Amniotic epithelial cell (primary cell): ENCODE measurements around the gene U2SURP.
"Not testable (repeated sequence)": the region's sequence is repeated elsewhere in the genome, so short reads cannot be mapped to it uniquely, and the experiment has no call there.

Source experiments
- DNase-seq: peaks from one replicate; pipeline ENCODE4 v3.0.0-alpha.2; 2010; ENCODE audit warnings: low read depth

The U2SURP gene

DNA sequence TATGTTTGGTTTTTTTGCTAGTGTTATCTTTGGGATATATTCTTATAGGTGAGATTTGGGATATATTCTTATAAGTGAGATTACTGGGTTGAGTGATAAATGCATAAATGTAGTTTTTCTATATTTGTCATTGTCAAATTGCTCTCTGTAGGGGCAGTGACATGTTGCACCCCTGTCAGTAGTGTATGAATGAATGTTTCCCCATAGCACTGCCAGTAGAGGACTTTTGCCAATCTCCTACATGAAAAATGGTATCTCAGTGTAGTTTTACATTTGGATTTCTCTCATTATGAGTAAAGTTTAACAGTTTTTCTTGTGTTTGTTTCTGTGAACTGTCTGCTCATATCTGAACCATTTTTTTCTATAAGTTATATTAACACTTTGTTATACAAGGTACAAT, 13.6 kb downstream of the U2SURP start:
- DNase-seq = no peak

DNA sequence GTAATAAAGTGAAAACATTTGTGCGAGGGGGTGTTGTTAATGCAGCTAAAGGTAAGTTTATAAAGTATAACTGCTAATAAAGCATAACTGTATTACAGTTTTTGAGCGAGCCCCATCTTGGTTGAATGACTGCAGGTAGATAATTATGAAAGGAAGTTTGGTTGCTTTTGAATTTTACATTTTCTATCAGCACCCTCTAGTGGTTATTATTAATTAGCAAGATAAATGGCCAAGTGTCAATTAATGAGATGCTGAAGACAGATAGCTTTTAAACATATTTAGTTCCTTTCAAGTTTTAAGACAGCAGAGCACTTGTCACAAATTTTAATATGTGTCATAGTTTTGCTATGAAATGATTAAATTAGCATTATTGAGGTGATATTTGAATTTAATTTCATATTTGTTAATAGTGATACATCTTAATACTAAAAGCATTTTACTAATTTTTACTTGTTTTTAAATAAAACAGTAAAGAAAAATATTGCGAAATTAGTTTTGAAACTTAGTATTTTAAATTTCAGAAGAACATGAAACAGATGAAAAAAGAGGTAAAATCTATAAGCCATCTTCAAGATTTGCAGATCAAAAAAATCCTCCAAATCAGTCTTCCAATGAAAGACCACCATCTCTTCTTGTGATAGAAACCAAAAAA, 15.1 kb downstream of the U2SURP start:
- peak; percentile 13 for DNase-seq

DNA sequence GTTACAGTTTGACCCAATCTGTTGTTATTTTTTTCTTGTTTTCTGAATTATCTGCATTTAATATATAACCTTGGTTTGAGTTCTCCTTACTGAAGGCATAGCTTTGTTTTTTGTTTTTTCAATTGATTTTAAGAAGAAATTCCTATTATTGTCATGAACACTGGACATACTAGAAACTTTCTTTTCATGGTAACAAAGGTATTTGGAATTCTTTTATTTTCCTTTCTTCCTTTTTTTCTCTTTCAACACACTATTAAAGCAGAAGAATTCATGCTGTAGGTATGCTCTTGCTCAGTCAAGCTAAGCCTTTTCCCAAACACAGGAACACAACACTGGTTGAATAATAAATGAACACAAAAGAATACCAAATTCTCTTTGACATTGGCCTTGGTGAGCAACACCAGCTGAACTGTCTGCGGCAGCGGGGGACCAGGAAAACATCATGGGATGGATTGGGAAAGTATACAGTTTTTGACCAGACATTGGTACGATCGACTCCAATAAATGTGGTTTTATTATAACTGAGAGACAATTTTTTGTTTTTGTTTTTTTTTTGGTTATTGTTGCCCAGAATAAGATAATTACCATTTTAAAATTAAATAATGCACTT, 23.1 kb downstream of the U2SURP start:
- DNase-seq = no peak

DNA sequence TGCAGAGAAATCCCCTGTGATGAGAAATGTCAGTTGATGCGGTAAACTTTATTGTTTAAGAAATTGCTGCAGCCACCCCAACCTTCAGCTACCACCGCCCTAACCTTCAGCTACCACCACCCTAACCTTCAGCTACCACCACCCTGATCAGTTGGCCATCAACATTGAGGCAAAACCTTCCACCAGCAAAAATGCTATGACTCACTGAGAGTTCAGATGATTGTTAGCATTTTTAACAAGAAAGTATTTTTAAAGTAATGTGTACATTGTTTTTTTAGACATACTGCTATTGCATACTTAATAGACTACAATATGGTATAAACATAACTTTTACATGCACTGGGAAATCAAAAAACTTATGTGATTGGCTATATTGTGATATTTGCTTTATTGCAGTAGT, 30.0 kb downstream of the U2SURP start:
- no peak for DNase-seq

DNA sequence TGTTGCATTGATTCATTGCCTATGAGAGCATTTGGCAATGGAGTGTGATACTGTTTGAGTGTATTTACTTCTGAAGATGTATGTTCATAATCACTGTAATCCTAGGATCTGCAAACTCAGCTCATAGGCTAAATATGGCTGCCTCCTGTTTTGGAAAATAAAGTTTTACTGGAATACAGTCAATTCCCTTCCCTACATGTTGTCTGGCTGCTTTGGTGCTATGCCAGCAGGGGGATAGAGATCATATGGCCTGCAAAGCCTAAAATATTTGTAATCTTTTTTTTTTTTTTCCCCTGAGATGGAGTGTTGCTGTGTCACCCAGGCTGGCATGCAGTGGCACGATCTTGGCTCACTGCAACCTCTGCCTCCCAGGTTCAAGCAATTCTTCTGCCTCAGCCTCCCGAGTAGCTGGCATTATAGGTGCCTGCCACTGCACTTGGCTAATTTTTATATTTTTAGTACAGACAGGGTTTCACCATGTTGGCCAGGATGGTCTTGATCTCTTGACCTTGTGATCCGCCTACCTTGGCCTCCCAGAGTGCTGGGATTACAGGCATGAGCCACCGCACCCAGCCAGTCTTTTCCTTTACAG, 30.5 kb downstream of the U2SURP start:
- DNase-seq = not testable (repeated sequence)

DNA sequence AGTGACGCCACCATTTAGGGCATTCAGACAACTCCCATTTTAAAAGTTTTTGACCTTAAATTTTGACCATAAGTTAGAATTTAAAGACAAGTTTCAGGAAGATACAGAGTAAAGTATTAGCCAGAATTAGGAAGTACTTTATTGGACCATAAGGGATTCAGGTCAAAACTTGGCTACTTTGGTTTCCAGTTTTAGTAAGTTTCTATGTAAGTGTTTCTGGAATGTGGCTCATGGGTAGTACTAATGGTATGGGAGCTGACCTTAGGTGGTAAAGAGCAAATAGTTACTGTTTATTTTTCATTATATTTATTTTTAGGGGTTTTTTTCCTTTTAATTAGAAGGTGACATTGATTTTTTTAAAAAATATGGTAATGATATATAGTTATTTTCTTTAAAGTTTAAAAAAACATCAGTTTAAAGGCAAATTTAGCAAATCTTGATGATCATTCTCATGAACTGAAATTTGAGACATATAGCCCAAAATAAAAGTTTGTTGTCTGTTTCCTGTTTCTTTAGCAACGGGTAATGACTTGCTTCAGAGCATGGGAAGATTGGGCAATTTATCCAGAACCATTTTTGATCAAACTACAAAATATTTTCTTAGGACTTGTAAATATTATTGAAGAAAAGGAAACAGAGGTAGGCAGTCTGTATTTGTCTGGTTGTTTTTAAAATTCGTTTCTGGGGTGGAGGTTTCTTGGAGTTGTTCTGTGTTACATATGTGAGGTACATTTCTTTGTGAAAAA, 34.3 kb downstream of the U2SURP start:
- DNase-seq = peak; percentile 26

DNA sequence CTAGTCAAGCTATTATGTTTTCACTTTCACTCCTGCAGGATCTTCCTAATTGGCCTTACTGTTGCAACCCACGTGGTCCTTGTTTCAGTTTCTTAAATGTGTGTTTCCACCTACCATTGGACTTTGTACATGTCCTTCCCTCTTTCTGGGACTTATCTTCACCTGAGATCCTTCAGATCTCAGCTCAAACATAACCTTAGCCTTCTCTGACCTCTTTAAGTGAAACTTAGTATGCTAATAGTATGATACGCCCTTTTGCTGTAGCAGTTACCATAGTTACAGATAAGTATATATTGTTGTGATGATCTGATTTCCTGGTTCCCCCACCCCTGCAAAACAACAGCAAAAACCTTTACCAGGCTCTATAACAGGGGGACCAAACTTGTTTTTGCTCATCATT, 35.2 kb downstream of the U2SURP start:
- no peak for DNase-seq

DNA sequence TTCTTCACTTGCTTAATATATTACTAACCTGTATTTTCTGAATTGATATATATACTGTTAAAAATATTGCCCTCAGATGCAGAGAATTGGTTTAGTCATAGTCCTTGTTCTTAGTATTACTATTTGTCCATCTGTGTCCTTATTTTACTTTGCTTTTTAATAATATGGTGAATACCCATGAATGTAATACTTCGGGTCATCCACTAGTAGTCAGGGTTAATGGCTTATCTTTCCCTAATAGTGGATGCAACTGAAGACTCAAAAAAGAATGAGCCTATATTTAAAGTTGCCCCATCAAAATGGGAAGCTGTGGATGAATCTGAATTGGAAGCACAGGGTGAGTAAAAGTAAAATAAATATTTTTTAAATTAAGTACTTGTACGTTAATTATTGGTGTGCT, 36.5 kb downstream of the U2SURP start:
- DNase-seq = peak; percentile 3

DNA sequence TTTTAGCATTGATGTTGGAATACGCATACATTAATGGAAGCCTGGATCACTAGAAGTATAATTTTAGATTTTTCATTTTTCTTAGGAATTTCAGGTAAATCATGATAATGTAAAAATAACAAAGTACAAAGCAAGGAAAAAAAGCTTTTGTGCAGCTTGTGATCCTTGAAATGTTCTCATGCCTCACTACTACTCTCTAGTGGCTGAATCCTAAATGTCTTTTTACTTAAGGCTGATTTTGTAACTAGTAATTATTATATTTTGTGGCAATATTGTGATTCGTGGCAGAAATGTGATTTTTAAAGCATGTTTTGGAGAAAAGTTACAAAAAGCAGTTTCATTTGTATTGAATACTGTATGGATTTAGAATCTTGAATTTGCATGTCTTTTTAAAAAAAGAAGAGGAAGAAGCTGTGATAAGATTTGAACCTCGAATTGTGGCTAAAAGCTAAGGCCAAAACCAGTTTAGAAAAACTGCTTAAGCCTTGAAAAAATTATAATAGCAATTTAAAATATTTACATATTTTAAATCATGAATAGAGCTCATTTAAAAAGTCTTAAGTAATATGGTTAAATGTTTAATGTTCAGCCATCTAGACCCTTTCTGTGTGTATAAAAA, 39.0 kb downstream of the U2SURP start:
- peak; percentile 62 for DNase-seq

DNA sequence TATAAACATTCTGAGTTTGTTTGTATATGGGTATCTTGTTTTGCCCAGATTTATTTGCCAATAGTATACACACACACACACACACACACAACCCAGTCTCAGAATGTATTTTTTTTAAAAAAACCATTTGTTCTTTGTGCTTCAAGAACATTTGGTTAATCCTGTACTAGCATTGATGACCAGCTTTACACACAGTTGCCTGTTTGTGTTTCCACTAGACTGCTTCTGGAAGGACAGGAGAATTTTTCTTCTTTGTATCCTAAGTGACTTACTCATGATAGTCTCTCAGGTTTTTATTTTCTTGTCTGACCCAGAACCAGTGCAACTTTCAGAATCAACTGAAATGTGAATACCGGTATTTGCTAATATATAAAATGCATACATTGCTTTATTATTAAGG, 40.5 kb downstream of the U2SURP start:
- DNase-seq = no peak

DNA sequence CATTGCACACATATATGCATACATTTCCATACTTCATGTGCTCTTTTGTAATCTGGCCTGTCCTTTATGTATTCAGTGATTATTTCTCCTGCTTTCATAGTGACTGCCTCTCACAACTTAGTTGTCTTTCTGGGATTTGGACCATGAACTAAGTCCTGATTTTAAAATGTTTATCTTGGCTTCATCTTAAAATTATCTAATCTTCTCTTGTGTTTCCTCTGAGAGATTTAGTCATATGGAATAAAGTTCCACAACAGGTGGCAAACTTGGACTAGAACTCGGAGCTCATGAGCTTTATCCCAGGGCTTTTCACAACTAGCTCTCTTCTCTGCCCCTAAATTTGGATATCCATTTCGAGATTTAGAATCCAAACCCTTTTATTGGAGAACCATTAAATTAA, 44.3 kb downstream of the U2SURP start:
- no peak for DNase-seq

DNA sequence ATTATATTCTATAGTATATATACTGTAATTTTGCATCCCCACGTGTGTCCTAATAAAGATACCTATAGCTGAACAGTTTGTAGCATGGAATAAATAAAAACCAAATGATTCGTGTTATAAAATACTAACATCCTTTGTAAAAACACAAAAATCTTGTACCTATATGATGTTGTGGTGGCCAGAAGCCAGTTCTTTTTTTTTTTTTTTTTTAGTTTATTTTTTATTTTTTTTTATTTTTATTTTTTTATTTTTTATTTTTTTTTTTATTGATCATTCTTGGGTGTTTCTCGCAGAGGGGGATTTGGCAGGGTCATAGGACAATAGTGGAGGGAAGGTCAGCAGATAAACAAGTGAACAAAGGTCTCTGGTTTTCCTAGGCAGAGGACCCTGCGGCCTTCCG, 44.7 kb downstream of the U2SURP start:
- not testable (repeated sequence) for DNase-seq

DNA sequence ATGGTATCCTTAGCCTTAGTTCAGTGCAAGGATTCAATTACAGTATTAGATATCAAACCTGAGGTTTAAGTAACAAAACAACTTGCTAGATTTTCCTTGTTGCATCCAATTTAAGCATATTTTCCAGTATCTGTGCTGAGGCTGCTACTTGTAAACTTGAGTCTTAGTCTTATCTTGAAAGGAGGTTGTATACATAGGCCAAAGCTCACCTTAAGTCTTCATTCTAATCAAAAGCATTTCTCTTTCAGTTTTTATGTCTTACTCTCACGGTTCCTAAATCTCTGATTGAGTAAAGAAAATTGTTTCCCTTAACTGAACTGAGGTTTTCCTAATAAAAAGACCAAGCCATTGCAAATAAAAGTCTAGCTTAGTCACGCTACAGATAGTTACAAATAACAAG, 52.6 kb downstream of the U2SURP start:
- DNase-seq = no peak

DNA sequence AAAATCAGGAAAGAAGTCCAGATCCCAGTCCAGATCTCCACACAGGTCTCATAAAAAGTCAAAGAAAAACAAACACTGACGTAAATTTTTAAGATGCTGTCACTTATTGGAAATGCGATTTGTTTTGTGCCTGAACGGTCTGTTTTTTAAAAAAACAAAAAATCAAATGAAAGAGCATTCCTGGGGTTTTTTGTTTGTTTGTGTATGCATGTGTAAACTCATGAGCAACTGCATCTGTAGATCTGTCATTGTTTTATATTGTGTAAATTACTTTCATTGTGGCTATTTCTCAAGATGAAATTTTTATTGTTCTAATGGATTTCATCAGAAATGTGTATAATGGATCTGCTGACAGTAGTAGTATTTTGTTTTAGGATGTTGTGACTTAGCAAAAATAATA, 55.0 kb downstream of the U2SURP start:
- DNase-seq = no peak

DNA sequence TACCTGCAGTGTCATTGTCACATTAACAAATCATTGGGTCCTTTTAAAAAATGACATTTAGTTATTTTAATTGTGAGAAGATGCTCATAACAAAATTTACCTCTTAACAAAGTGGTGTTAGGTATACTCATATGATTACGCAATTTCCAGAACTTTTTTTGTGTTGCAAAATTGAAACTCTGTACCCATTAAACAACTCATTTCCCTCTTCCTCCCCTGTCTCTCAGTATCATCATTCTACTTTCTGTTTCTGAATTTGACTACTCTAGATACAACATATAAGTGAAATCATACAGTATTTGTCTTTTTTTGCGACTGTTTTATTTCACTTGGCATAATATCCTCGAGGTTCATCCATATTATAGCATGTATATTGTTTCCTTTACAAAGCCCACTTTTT, 59.5 kb downstream of the U2SURP start:
- no peak for DNase-seq

DNA sequence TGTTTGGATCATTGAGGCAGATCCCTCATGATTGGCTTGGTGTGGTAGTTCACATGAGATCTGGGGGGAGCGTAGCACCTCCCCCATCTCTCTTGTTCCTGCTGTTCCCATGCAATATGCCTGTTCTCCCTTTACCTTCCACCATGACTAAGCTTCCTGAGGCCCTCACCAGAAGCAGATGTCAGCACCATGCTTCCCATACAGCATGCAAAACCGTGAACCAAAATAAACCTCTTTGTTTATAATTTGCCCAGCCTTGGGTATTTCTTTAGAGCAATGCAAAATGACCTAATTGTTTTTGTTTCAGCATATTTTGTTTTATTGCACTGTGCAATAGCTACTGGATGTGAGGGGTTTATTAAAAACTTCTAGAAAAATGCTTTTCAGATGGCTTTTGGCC, 61.6 kb downstream of the U2SURP start:
- DNase-seq = peak; percentile 37

DNA sequence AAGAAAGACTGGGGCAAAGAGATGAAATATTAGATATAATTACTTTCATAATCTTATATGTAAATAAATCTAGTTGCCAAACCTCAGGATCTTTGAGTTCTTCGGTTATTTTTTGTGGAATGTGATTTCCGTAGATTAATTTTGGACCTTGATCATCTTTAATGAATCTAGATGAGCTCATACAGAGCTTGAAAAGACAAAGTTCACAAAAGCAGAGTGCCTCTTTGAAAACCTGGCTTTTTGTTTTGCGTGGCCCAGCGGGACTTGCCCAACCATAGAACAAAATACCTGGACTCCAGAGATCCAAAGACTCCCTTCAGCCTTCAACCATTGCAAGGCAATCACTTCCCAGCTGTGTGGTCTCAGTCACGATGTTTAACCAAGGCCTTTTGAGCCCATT, 63.4 kb downstream of the U2SURP start:
- no peak for DNase-seq

DNA sequence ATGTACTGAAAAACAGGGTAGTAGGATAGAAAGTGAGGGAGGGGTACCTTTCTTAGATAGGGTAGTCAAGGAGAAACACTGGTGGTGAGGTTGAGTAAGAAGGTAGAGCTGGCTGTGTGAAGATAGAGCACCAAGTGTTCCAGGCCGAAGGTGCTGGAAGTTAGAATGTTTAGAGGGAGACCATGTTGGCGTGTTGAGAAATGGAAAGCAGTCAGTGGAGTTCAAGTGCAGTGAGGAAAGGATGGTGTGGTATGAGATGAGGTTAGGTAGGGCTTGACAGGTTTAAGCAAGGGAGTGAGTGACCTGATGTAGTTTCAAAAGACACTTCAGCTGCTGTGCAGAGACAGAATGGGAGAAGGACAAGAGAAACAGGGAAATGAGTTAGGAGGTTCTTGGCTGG, 64.0 kb downstream of the U2SURP start:
- no peak for DNase-seq

DNA sequence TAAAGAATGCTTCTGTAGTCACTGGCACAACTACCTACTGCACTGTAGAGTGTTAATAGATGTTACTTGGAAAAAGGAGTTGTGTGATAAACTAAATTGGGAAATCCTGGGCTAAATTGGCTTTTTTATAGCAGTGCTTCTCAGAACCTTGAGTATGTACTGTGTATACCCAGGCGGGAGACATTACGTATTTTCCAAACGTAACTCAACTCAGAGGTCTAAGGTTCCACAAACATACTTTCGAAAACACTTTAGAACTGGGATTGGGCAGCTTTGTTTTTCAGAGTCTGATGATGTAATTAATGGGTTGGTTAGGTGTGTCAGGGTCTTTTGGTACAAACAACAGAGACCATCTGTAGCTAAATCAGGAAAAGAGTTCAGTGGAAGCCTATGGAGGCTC, 64.7 kb downstream of the U2SURP start:
- no peak for DNase-seq

DNA sequence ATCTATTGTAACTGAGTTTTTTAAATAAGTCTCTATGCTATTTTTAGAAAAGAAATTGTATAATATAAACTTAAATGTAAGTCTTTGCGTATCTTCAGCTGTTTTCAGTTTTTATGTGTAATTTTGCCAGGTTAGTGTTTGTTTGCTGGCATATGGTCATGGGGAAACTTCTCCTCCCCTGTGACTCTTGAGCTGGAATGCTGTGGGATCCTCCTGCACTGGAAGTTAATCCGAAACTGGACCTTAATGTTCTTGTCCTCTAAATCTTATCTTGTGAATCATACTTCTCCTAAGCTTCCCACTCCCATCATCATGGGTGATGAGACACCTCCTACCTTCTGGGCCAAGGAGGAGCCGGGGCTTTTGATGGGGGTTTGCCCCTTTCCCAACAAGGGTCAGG, 65.8 kb downstream of the U2SURP start:
- peak; percentile 90 for DNase-seq

DNA sequence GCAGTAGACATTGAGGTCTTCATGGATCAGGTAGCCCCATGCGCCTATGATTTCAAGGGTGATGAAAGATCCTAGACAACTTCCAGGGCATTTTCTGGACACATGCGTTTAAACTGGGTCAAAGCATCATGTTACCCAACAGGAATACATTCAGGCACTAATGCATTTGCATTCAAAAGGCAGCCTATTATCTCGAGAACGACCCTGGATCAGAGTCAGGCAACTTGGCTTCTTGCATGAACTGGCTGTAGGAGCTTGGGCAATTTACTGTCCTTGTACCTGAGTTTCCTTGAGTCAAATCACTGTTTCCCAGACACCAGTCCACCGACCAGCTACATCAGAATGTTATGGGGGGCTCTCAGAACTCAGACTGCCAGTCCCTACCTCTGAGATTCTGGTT, 66.7 kb downstream of the U2SURP start:
- DNase-seq = no peak

DNA sequence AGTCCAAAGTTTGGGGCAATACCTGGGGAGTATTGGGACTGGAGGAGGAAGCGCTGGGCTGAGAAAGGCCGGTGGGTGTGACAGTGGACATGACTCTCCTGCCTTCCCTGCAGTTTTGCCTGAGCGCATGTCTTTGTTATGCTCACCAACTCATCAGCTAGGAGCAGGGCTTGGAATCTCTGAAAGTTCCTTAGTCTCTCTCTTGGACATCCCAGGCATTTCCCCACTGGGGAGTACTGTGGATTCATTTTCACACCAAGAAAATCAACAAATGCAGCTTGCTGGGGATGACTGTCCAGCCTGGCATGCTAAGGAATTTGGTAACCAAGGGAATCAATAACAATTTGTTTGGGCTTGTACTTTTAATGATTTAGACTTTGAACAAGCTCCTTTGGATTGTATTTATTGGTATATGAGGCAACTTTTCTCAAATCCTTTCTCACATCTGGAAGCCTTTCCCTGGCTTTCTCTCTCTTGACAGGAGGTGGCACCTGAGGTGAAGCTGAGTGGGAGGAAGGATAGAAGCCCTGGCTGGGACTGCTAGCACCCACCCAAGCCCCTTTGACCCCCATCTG, 69.7 kb downstream of the U2SURP start:
- peak; percentile 83 for DNase-seq
